HepG2 (cell line): ENCODE data around the gene CES3. TPM values are rescaled to one million over a fixed set of nuclear protein-coding genes. Genes with fewer than 3 reads are reported as not detected.
A peak's percentile ranks its signal among the peaks of the same experiment; 100 is the strongest.

ENCODE experiments used
- ATAC-seq: fragments of 200-7000 bp; cut with Tn5 transposase; 3 replicates; pipeline ENCODE4 v1.9.1; 2020; ENCODE audit warnings: mild to moderate bottlenecking, moderate library complexity
- BruUV-seq: library from RNA; stranded (reverse); fragments of 400-500 nt; replicated peaks from 2 replicates; lab custom pipeline; 2021; lab: Mats Ljungman, UMichigan
- CTCF ChIA-PET: fragments of 300-600 bp; formaldehyde crosslinking; extraction: SDS; loops from one replicate; lab custom pipeline; 2021; ENCODE audit warnings: low total read pairs, inconsistent platforms, low intra/inter-chr PET ratio; lab: Yijun Ruan, JAX
- POLR2A ChIA-PET: fragments of 350-600 bp; sonication (Branson Sonifier 250); formaldehyde crosslinking; loops from one replicate; lab custom pipeline; 2020; ENCODE audit warnings: antibody characterized with exemption, inconsistent platforms; lab: Yijun Ruan, JAX
- DNase-seq: peaks from one replicate; pipeline ENCODE4 v3.0.0-alpha.2; 2015; ENCODE audit warnings: low spot score
- FAIRE-seq: peaks from 3 replicates; lab custom pipeline; 2011; peaks lifted over from hg19 to GRCh38; lab: Jason Lieb, UNC
- H2AFZ ChIP-seq: one replicate; pipeline ENCODE4 v1.6.1; 2011; ENCODE audit warnings: low read length, inconsistent platforms
- H3K27ac ChIP-seq: fragments of 300-600 bp; 3 replicates; pipeline ENCODE4 v1.8.0; 2011; ENCODE audit warnings: mixed run types, mild to moderate bottlenecking, mixed read lengths, low read length, inconsistent platforms; ENCODE audit not compliant: insufficient read depth; ENCODE audit errors: extremely low read length
- H3K27me3 ChIP-seq, 2 experiments: fragments of 200-600 bp in 1 of 2; 2 replicates in 1 of 2; 3 replicates in 1 of 2; pipeline versions ENCODE4 v1.6.0 to v1.8.0; 2011; ENCODE audit warnings: low read length in 2 of 2, mild to moderate bottlenecking in 2 of 2, moderate library complexity in 2 of 2, inconsistent platforms in 1 of 2; ENCODE audit not compliant: insufficient read depth in 2 of 2, control insufficient read depth in 1 of 2
- H3K36me3 ChIP-seq, 2 experiments: fragments of 200-600 bp in 1 of 2; replicated peaks in 1 of 2; 2 replicates in 1 of 2; 3 replicates in 1 of 2; pipeline versions ENCODE4 v1.5.1 to v1.8.0; 2011; ENCODE audit warnings: low read length in 2 of 2, inconsistent platforms in 1 of 2; ENCODE audit not compliant: insufficient read depth in 2 of 2, control insufficient read depth in 1 of 2
- H3K4me1 ChIP-seq: 2 replicates; pipeline ENCODE4 v1.5.1; 2012; ENCODE audit warnings: low read length, inconsistent platforms; ENCODE audit not compliant: insufficient read depth
- H3K4me2 ChIP-seq: 2 replicates; pipeline ENCODE4 v1.6.0; 2011; ENCODE audit warnings: low read depth, low read length, inconsistent platforms
- H3K4me3 ChIP-seq, 3 experiments: fragments of 200-600 bp in 1 of 3; sonication (generic), shearing (Covaris generic) in 1 of 3; replicated peaks in 1 of 3; 2 replicates each; pipeline ENCODE4 v1.5.1; 2011 to 2016; ENCODE audit warnings: low read length in 3 of 3, inconsistent platforms in 2 of 3, low read depth in 2 of 3, mild to moderate bottlenecking in 2 of 3, control low read depth in 1 of 3, mixed read lengths in 1 of 3; ENCODE audit not compliant: insufficient read depth in 1 of 3
- H3K79me2 ChIP-seq: one replicate; pipeline ENCODE4 v1.6.1; 2011; ENCODE audit warnings: low read length, inconsistent platforms; ENCODE audit not compliant: insufficient read depth
- H3K9ac ChIP-seq: 2 replicates; pipeline ENCODE4 v1.6.0; 2011; ENCODE audit warnings: mild to moderate bottlenecking, low read depth, low read length, inconsistent platforms; ENCODE audit not compliant: insufficient read depth
- H3K9me3 ChIP-seq: 2 replicates; pipeline ENCODE4 v1.5.1; 2012; ENCODE audit warnings: mild to moderate bottlenecking, low read length
- H4K20me1 ChIP-seq: 2 replicates; pipeline ENCODE4 v1.6.0; 2011; ENCODE audit warnings: inconsistent platforms, mild to moderate bottlenecking, low read length, moderate library complexity; ENCODE audit not compliant: insufficient read depth
- ARID2 ChIP-seq: sonication (generic); formaldehyde crosslinking; IDR thresholded peaks from 2 replicates; pipeline ENCODE4 v1.8.1; 2022; ENCODE audit warnings: mild to moderate bottlenecking, missing genetic modification reagents, borderline replicate concordance
- NONO ChIP-seq, 2 experiments: fragments of 450-650 bp in 1 of 2; sonication (generic) in 1 of 2; formaldehyde crosslinking in 1 of 2; IDR thresholded peaks in 1 of 2; conservative IDR thresholded peaks in 1 of 2; 2 replicates each; pipeline versions ENCODE4 v1.6.1 to v1.8.0; 2017 to 2022; ENCODE audit warnings: mild to moderate bottlenecking in 1 of 2, missing genetic modification reagents in 1 of 2, moderate library complexity in 1 of 2
- POLR2G ChIP-seq: fragments of 200-400 bp; formaldehyde crosslinking; IDR thresholded peaks from 2 replicates; pipeline ENCODE4 v1.6.1; 2018; ENCODE audit warnings: mild to moderate bottlenecking, low read depth, low read length, moderate library complexity
- PTBP1 ChIP-seq: fragments of 200-400 bp; formaldehyde crosslinking; IDR thresholded peaks from 2 replicates; pipeline ENCODE4 v1.6.1; 2018; ENCODE audit warnings: low read length, low read depth; ENCODE audit not compliant: poor library complexity, severe bottlenecking
- ZNF30 ChIP-seq: sonication (generic); formaldehyde crosslinking; IDR thresholded peaks from 2 replicates; pipeline ENCODE4 v1.5.0; 2020; ENCODE audit warnings: mild to moderate bottlenecking, missing genetic modification reagents
- ZSCAN9 ChIP-seq: IDR thresholded peaks from 2 replicates; pipeline ENCODE4 v1.6.1; 2016; ENCODE audit warnings: borderline replicate concordance
- WGBS: methylation state at CpG from one replicate; pipeline ENCODE4 v1.1.6; 2017; ENCODE audit warnings: low lambda C conversion rate; 5-methylcytosine and 5-hydroxymethylcytosine counted together
- in situ Hi-C: cut with HindIII; loops from 2 replicates; pipeline ENCODE4 v1.10.0; 2017; ENCODE audit warnings: low pct_unique_long_range_greater_than_20kb; ENCODE audit not compliant: extremely low pct_ligation_motif_present
- intact Hi-C: fragments of 100-400 bp; cut with micrococcal nuclease; formaldehyde crosslinking; loops from one replicate; pipeline ENCODE4 v1.10.0; 2022; ENCODE audit not compliant: unreplicated experiment
- polyA plus RNA-seq, 8 experiments: library from polyadenylated mRNA; depleted of rRNA in 3 of 8; stranded (reverse) in 7 of 8; unstranded in 1 of 8; fragments of >200 nt; fragmentation: Illumina TruSeq in 4 of 8; extraction: Trizol in 4 of 8; gene quantifications; 2 replicates each; pipeline versions ENCODE4 v1.2.1 to v1.2.3, GENCODE V29; 2011 to 2016; ENCODE audit warnings: low read depth in 4 of 8, missing spikeins in 1 of 8, mixed read lengths in 1 of 8; ENCODE audit not compliant: insufficient read depth in 1 of 8
- total RNA-seq, 5 experiments: library from RNA; depleted of rRNA; stranded (reverse); fragments of >200 nt; fragmentation: Illumina TruSeq; extraction: Trizol; gene quantifications; 2 replicates each; pipeline ENCODE4 v1.2.3, GENCODE V29; 2016; ENCODE audit warnings: low read depth in 1 of 5
- TF ChIP-seq, protein P1 (sequence below): sonication (generic); formaldehyde crosslinking; IDR thresholded peaks from 2 replicates; pipeline ENCODE4 v1.4.0; 2020; ENCODE audit warnings: missing genetic modification reagents, borderline replicate concordance
- TF ChIP-seq, protein P2 (sequence below): sonication (generic); formaldehyde crosslinking; IDR thresholded peaks from 2 replicates; pipeline ENCODE4 v1.4.0; 2020; ENCODE audit warnings: missing genetic modification reagents
- TF ChIP-seq, protein P3 (sequence below): sonication (generic); formaldehyde crosslinking; IDR thresholded peaks from 2 replicates; pipeline ENCODE4 v1.9.0; 2022; ENCODE audit warnings: low read depth, missing genetic modification reagents

CES3 gene
- total and polyA plus RNA-seq, 2 of the 13 experiments (the other 11 are each of a cell fraction or from before 2014, with no cell fraction given), result 6.6 to 17.4 TPM

DNA sequence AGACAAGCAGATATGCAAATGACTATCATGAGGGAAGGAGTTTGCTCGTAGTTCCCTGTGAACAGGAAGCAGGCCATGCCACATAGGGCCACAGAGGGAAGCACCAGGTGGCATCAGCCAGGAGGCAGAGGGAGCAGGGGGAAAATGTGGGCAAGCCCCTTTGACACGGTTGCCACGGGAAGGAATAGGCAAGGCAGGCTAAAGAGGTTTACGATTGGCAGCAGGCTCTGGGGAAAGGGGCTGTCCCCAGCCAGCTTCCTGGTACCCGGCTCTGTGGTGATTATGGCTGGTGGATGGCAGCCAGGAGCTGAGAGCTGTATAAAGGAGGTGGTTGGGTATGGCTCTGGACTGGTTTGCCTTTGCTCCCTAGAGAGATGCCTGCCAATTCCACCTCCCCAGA lies 848 bp downstream of the CES3 start:
- TF ChIP-seq, protein P1, sequence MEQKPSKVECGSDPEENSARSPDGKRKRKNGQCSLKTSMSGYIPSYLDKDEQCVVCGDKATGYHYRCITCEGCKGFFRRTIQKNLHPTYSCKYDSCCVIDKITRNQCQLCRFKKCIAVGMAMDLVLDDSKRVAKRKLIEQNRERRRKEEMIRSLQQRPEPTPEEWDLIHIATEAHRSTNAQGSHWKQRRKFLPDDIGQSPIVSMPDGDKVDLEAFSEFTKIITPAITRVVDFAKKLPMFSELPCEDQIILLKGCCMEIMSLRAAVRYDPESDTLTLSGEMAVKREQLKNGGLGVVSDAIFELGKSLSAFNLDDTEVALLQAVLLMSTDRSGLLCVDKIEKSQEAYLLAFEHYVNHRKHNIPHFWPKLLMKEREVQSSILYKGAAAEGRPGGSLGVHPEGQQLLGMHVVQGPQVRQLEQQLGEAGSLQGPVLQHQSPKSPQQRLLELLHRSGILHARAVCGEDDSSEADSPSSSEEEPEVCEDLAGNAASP (CRISPR knock-in tag), result no peak
- TF ChIP-seq NONO (IDR thresholded peaks at IDR 0.05) (no peak), NONO (CRISPR knock-in tag; conservative IDR thresholded peaks at IDR 0.05) (0 out of 2 replicates have a peak, but pooled peaks have one; percentile 2), ZNF30 (CRISPR knock-in tag) (no peak), ARID2 (CRISPR knock-in tag) (0 out of 2 replicates have a peak, but pooled peaks have one; percentile 25), PTBP1 (no peak), POLR2G (no peak), ZSCAN9 (CRISPR knock-in tag) (no peak)
- TF ChIP-seq, protein P2, sequence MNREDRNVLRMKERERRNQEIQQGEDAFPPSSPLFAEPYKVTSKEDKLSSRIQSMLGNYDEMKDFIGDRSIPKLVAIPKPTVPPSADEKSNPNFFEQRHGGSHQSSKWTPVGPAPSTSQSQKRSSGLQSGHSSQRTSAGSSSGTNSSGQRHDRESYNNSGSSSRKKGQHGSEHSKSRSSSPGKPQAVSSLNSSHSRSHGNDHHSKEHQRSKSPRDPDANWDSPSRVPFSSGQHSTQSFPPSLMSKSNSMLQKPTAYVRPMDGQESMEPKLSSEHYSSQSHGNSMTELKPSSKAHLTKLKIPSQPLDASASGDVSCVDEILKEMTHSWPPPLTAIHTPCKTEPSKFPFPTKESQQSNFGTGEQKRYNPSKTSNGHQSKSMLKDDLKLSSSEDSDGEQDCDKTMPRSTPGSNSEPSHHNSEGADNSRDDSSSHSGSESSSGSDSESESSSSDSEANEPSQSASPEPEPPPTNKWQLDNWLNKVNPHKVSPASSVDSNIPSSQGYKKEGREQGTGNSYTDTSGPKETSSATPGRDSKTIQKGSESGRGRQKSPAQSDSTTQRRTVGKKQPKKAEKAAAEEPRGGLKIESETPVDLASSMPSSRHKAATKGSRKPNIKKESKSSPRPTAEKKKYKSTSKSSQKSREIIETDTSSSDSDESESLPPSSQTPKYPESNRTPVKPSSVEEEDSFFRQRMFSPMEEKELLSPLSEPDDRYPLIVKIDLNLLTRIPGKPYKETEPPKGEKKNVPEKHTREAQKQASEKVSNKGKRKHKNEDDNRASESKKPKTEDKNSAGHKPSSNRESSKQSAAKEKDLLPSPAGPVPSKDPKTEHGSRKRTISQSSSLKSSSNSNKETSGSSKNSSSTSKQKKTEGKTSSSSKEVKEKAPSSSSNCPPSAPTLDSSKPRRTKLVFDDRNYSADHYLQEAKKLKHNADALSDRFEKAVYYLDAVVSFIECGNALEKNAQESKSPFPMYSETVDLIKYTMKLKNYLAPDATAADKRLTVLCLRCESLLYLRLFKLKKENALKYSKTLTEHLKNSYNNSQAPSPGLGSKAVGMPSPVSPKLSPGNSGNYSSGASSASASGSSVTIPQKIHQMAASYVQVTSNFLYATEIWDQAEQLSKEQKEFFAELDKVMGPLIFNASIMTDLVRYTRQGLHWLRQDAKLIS (CRISPR knock-in tag), result no peak
- TF ChIP-seq, protein P3, sequence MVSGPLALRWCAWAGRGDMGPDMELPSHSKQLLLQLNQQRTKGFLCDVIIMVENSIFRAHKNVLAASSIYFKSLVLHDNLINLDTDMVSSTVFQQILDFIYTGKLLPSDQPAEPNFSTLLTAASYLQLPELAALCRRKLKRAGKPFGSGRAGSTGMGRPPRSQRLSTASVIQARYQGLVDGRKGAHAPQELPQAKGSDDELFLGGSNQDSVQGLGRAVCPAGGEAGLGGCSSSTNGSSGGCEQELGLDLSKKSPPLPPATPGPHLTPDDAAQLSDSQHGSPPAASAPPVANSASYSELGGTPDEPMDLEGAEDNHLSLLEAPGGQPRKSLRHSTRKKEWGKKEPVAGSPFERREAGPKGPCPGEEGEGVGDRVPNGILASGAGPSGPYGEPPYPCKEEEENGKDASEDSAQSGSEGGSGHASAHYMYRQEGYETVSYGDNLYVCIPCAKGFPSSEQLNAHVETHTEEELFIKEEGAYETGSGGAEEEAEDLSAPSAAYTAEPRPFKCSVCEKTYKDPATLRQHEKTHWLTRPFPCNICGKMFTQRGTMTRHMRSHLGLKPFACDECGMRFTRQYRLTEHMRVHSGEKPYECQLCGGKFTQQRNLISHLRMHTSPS, result 0 out of 2 replicates have a peak, but pooled peaks have one; percentile 36
- no peaks in the 10 kb centered on the region for H3K9me3 ChIP-seq
- H3K4me2 ChIP-seq, result peak overlapping the region; percentile 83
- 0 out of 5 replicates have a peak, but pooled peaks cover 0 to 3% of the 10 kb centered on the region in 2 experiments for H3K27me3 ChIP-seq
- H3K4me1 ChIP-seq, result peaks cover 47% of the 10 kb centered on the region
- BruUV-seq, result no TSS peak
- FAIRE-seq (no peak), ATAC-seq (no peak), DNase-seq (no peak)
- in situ Hi-C loops (no loop called here), intact Hi-C loops (no loop called here)
- no peak overlapping the region for H3K27ac ChIP-seq
- WGBS, result 46% methylated on average over 5 of the region's 5 CpGs
- ChIA-PET CTCF (interaction anchor here (0.7 to 1.5 kb wide), 2 partner anchors 8 to 67 kb away, joined by 3 to 6 read pairs; no protein-coding TSS in a partner anchor), POLR2A (interaction anchor here (1.2 to 1.4 kb wide), 2 partner anchors 43 to 71 kb away, joined by 3 to 4 read pairs; partner anchors contain the start of gene CDH16)
- H3K79me2 ChIP-seq, result no peaks in the 10 kb centered on the region
- peak overlapping the region; percentile 0; the same call in 1 of the 2 replicates for H3K9ac ChIP-seq
- H3K4me3 ChIP-seq, result peak overlapping the region in 2 of 3 experiments; percentile 74 to 77; a peak in 3 of 6 replicates
- H3K36me3 ChIP-seq, result no peaks in the 10 kb centered on the region
- H2AFZ ChIP-seq, result no peak overlapping the region
- no peaks in the 10 kb centered on the region for H4K20me1 ChIP-seq
